Omental fat pad (tissue), 4 donors: ENCODE data around the gene TMEM123. TPM values are rescaled to one million over a fixed set of nuclear protein-coding genes. Genes with fewer than 3 reads are reported as not detected.

Source experiments
- ATAC-seq: fragments of 150-250 bp; one replicate; pipeline ENCODE4 v1.9.1; 2016; ENCODE audit warnings: mild to moderate bottlenecking, moderate library complexity; ENCODE audit not compliant: low FRiP score
- DNase-seq: peaks from one replicate; pipeline ENCODE4 v3.0.0-alpha.2; 2019; ENCODE audit warnings: low spot score
- CTCF ChIP-seq, 3 donors: fragments of 450-650 bp; IDR thresholded peaks; one replicate each; pipeline ENCODE4 v1.5.1; 2016 to 2017; ENCODE audit warnings: antibody characterized with exemption in 3 of 3, mild to moderate bottlenecking in 3 of 3, moderate library complexity in 2 of 3
- total RNA-seq, 4 donors: library from RNA; depleted of rRNA; stranded (reverse); fragments of >200 nt; gene quantifications; one replicate each; pipeline ENCODE4 v1.1.0, GENCODE V29; 2016

The TMEM123 gene
- total RNA-seq, 4 donors from 2014 or later = 81.8 to 109 (median 98.8) TPM

- no peak for TF ChIP-seq CTCF (IDR thresholded peaks at IDR 0.05)
- no peak for ATAC-seq
- DNase-seq = no peak
Measured at GRCh38 chr11:102472127-102472526, 19.6 kb upstream of the TMEM123 start.

- DNase-seq = no peak
- ATAC-seq = no peak
- TF ChIP-seq CTCF (IDR thresholded peaks at IDR 0.05) = no peak
Measured at GRCh38 chr11:102471474-102471873, 18.9 kb upstream of the TMEM123 start.

GRCh38 chr11:102470251-102470650 lies 17.7 kb upstream of the TMEM123 start:
- ATAC-seq (no peak), DNase-seq (no peak)
- no peak for TF ChIP-seq CTCF (IDR thresholded peaks at IDR 0.05)

GRCh38 chr11:102469196-102469821 lies 16.7 kb upstream of the TMEM123 start:
- TF ChIP-seq CTCF (IDR thresholded peaks at IDR 0.05) = no peak
- ATAC-seq (peak; percentile 35), DNase-seq (no peak)

- TF ChIP-seq CTCF (IDR thresholded peaks at IDR 0.05) = no peak
- no peak for ATAC-seq
- DNase-seq = no peak
Measured at GRCh38 chr11:102468616-102469195, 16.1 kb upstream of the TMEM123 start.

GRCh38 chr11:102467853-102468580 lies 15.5 kb upstream of the TMEM123 start:
- TF ChIP-seq CTCF (IDR thresholded peaks at IDR 0.05) = no peak
- no peak for DNase-seq
- no peak for ATAC-seq
